AG10803 (cell line): ENCODE results near the gene CCDC142.

ENCODE experiments used
- DNase-seq: peaks from one replicate; pipeline ENCODE4 v3.0.0; 2010; ENCODE audit warnings: low read depth
- H3K4me3 ChIP-seq: 2 replicates; pipeline ENCODE4 v1.5.1; 2011; ENCODE audit warnings: mild to moderate bottlenecking, low read length, control low read depth
- TF ChIP-seq, protein P1 (sequence below): conservative IDR thresholded peaks from 2 replicates; pipeline ENCODE4 v1.5.1; 2011; ENCODE audit warnings: mild to moderate bottlenecking, low read length, control low read depth, inconsistent platforms

The CCDC142 gene

GRCh38 chr2:74512744-74513604 is 30.2 kb upstream of the CCDC142 start:
- DNase-seq = no peak
- no peak overlapping the region for H3K4me3 ChIP-seq
- TF ChIP-seq, protein P1, sequence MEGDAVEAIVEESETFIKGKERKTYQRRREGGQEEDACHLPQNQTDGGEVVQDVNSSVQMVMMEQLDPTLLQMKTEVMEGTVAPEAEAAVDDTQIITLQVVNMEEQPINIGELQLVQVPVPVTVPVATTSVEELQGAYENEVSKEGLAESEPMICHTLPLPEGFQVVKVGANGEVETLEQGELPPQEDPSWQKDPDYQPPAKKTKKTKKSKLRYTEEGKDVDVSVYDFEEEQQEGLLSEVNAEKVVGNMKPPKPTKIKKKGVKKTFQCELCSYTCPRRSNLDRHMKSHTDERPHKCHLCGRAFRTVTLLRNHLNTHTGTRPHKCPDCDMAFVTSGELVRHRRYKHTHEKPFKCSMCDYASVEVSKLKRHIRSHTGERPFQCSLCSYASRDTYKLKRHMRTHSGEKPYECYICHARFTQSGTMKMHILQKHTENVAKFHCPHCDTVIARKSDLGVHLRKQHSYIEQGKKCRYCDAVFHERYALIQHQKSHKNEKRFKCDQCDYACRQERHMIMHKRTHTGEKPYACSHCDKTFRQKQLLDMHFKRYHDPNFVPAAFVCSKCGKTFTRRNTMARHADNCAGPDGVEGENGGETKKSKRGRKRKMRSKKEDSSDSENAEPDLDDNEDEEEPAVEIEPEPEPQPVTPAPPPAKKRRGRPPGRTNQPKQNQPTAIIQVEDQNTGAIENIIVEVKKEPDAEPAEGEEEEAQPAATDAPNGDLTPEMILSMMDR = no peak

- TF ChIP-seq, protein P1 = no peak
- H3K4me3 ChIP-seq = no peak overlapping the region
- DNase-seq = peak; percentile 57
Measured at GRCh38 chr2:74511104-74511989, 28.5 kb upstream of the CCDC142 start.

DNA sequence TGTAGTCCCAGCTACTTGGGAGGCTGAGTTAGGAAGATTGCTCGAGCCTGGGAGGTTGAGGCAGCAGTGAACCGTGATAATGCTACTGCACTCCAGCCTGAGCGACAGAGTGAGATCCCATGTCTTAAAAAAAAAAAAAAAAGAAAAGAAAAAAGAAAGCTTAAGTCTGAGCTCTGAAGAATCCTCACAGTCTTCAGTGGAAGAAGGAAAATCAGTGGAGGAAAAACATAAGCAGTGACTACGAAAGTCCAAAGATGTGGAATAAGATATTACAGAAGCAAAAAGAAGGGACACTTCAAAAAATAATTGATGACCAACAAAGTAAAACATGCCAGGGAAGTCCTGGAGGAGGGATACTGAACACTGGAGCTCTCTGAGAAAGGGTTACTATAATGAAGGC is 27.5 kb upstream of the CCDC142 start:
- no peak overlapping the region for H3K4me3 ChIP-seq
- DNase-seq = no peak
- TF ChIP-seq, protein P1 = no peak

- TF ChIP-seq, protein P1 = no peak
- H3K4me3 ChIP-seq = peak overlapping the region; percentile 98
- peak; percentile 82 for DNase-seq
Measured at GRCh38 chr2:74507926-74508520, 25.2 kb upstream of the CCDC142 start.

DNA sequence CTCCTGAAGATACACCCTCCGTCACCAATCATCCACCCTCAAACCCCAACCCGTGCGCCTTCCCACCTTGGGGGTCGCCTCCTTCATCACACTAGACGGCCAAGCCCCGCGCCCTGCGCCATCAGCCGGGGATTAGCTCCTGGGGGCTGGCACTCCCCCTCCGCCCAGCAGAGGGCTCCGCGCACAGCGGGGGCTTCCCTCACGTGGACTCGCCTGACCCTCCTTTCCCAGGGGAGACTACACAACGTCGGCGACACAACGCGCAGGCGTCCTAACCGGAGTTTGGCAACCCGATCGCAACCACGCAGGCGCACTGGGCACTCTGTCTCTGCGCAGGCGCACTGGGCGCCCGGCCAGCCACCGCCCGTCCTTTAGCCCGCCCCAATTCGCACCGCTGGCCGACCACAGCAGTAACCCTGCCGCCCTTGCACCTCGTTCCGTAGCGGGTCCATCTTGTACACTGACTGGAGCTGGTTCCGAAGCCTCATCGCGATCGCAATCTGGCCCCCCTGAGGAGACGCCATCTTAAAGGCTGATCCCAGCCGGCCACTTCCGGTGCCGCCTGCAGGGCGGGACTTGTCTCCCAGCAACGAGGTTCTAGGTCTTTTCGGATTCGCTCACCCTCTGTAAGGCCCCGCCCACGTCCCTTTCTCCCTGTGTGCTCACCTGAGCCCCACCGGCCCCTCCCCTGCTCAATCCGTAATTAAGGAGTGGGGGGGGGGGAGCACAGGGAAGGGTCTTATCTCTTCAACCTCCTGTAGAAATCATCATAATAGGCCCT is 24.5 kb upstream of the CCDC142 start, which contains the start of gene PCGF1:
TSS of gene PCGF1 (minus strand) at position 551 of the 781 bp plus-strand sequence. CDS start at position 524, 27 bp downstream.
- TF ChIP-seq, protein P1 = peak; percentile 36
- H3K4me3 ChIP-seq = peak within 1 kb of the TSS; percentile 98
- peak; percentile 98 for DNase-seq

DNA sequence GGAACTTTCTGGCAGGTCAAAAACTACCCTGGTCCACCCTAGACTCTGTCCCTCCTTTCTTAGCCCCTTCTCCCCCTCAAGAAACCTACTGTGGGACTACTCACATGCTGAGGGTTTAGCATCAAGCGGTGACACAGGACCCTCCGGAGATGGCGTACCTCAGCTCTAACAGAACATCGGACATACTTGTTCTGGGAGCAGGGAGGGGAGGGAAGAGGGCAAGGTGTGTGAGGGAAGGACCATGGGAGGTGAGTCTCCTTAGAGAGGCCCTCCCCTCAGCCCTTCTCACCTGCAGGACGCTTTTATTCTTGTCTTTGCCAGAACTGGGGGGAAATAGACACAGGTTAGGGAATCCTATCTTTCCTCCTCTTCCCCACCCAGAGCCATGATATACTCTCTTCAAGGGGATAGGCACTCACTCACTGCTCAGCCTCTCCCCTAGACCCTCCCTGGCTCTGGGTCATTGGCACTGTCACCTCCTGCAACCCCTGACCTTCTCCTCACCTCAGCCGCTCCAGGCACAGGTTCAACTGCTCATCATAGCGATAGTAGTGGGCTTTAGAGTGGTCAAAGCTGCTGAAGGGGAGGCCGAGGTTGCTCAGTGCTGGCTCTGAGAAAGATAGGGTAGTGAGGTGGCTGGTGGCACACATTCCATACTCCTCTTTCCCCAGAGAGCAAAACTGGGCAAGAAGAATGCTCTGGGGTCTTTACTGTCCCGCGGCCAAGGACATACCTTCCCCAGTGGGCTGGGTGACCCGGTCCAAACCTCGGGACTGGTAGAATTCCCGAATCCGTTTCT is 22.8 kb upstream of the CCDC142 start:
- DNase-seq = no peak
- TF ChIP-seq, protein P1 = no peak
- peak overlapping the region; percentile 47 for H3K4me3 ChIP-seq
